Measurements from ENCODE around the gene NRG3.

NRG3 gene

GRCh38 chr10:82505009-82505408 lies 630.0 kb downstream of the NRG3 start:
- Histone ChIP-seq H3K27me3 (no peaks in the 10 kb centered on the region), H3K4me3 (ENCODE audit: low read depth, low read length) (no peak overlapping the region), H3K4me1 (no peaks in the 10 kb centered on the region), H3K36me3 (no peaks in the 10 kb centered on the region), H3K9me3 (no peaks in the 10 kb centered on the region)
- no peak for TF ChIP-seq CTCF (IDR thresholded peaks at IDR 0.05; ENCODE audit: low read depth, low read length)
- DNase-seq = no peak

- DNase-seq = no peak
- no peak for TF ChIP-seq CTCF (IDR thresholded peaks at IDR 0.05; ENCODE audit: low read depth, low read length)
- Histone ChIP-seq H3K4me1 (no peaks in the 10 kb centered on the region), H3K4me3 (ENCODE audit: low read depth, low read length) (no peak overlapping the region), H3K9me3 (no peaks in the 10 kb centered on the region), H3K36me3 (no peaks in the 10 kb centered on the region), H3K27me3 (no peaks in the 10 kb centered on the region)
These were observed 631.8 kb downstream of the NRG3 start for GRCh38 chr10:82506680-82507376.

- H3K27me3 ChIP-seq = no peaks in the 10 kb centered on the region
- no peak overlapping the region for H3K4me3 ChIP-seq (ENCODE audit: low read depth, low read length)
- no peaks in the 10 kb centered on the region for H3K4me1 ChIP-seq
- no peak for TF ChIP-seq CTCF (IDR thresholded peaks at IDR 0.05; ENCODE audit: low read depth, low read length)
- H3K36me3 ChIP-seq = no peaks in the 10 kb centered on the region
- no peak for DNase-seq
- H3K9me3 ChIP-seq = no peaks in the 10 kb centered on the region
These were observed 640.3 kb downstream of the NRG3 start for GRCh38 chr10:82515256-82515655.

DNA sequence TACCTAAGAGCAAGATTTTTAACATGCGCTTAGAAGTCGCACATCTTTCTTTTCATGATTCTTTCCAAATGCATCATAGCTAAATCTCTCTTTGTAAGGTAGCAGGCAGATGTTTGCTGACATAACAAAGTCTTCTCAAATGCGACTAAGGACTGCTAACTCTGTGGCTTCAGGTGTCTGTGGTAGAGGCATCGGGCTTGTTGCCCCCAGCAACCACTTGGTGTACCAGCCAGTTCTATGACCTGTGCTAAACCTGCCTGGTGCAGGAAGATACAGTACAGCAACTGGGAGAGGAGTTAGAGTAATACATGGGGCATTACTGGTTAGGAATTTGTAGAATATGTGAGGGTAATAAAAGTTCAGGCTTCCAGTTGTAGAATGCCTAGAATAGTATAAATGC lies 654.1 kb downstream of the NRG3 start:
- Histone ChIP-seq H3K27me3 (no peaks in the 10 kb centered on the region), H3K36me3 (no peaks in the 10 kb centered on the region), H3K4me3 (ENCODE audit: low read depth, low read length) (no peak overlapping the region), H3K9me3 (no peaks in the 10 kb centered on the region), H3K4me1 (no peaks in the 10 kb centered on the region; the same call in 1 of the 2 replicates)
- no peak for DNase-seq
- no peak for TF ChIP-seq CTCF (IDR thresholded peaks at IDR 0.05; ENCODE audit: low read depth, low read length)

DNA sequence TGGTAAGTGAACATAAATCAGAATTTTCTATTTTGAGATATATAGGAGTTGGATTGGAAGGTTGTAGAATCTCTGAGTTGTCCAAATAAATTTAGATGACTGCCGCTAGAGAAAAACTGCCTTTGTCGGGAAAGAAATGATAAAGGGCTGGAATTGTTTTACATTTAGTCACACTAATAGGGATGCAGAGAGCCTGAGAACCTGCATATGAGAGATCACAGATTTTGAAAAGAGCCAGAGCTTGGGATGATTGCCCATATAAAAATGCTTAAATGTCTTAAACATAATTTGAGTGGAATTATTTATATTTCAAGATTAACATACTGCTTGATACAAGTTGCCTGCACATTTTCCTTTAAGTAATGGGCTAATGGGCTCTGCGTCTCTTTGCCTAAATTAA lies 660.5 kb downstream of the NRG3 start:
- Histone ChIP-seq H3K9me3 (no peaks in the 10 kb centered on the region), H3K27me3 (no peaks in the 10 kb centered on the region), H3K4me3 (ENCODE audit: low read depth, low read length) (peak overlapping the region; percentile 19), H3K36me3 (no peaks in the 10 kb centered on the region), H3K4me1 (peaks cover 22% of the 10 kb centered on the region)
- TF ChIP-seq CTCF (IDR thresholded peaks at IDR 0.05; ENCODE audit: low read depth, low read length) = no peak
- DNase-seq = no peak

DNA sequence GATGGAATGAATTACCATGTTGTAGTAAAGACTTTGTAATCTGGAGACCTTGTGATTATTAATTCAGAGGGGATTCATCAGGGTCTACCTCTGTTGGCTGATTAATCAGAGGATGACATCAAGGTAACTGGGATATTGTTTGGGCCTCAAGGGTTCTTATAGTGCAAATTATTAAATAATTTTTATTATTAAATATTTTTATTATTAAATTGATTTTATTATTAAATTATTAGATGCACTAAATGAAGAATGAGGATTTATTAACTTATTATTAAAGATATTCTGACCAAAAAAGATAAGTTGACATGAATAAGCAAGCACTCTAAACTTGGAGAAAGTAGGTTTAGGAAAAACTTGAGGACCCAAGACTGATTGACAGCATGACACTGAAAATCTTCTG lies 661.7 kb downstream of the NRG3 start:
- DNase-seq = no peak
- H3K36me3 ChIP-seq = no peaks in the 10 kb centered on the region
- TF ChIP-seq CTCF (IDR thresholded peaks at IDR 0.05; ENCODE audit: low read depth, low read length) = no peak
- peaks cover 24% of the 10 kb centered on the region for H3K4me1 ChIP-seq
- no peaks in the 10 kb centered on the region for H3K27me3 ChIP-seq
- H3K4me3 ChIP-seq (ENCODE audit: low read depth, low read length) = no peak overlapping the region
- no peaks in the 10 kb centered on the region for H3K9me3 ChIP-seq

Data from BE2C (cell line).